Measurements from ENCODE around the gene PAFAH1B2. TPM values are rescaled to one million over a fixed set of nuclear protein-coding genes. Genes with fewer than 3 reads are reported as not detected.
A peak's percentile ranks its signal among the peaks of the same experiment; 100 is the strongest.

PAFAH1B2 gene
- total RNA-seq, 4 donors from 2014 or later = 25.8 to 52.3 (median 35.2) TPM

DNA sequence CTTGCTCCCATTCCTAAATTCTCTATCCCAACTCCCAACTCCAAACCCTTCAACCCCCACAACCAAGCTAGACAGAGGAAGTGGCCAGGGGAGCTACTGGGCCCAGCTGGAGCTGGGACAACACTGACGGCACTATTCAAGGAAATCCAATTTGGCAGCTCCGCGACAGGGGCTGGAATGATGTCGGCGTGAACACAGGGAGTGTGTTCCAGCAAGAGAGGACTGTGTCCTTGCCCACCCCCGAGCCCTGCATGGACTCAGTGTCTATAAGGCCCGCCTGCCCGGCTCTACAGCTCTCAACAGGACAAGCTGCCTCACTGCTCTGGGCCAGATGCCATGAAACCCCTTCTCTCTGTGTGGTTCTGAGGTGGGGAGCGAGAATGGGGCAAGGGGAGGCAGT, 76.5 kb downstream of the PAFAH1B2 start:
- ATAC-seq (peak; percentile 17 to 20), DNase-seq (peak; percentile 27 to 74)
- TF ChIP-seq POLR2A (IDR thresholded peaks at IDR 0.05) (no peak), CTCF (IDR thresholded peaks at IDR 0.05 in 4 of 5, conservative IDR thresholded peaks at IDR 0.05 in 1 of 5) (no peak)
- intact Hi-C loops (cut with DNase I; ENCODE audit: low total_unique reads) = no loop called here
- H3K4me1 ChIP-seq = peaks cover 45 to 46% of the 10 kb centered on the region in 2 donors
- in situ Hi-C loops (cut with MboI; ENCODE audit: low sequenced_read_pairs in 4 of 4) = loop anchor here (10.0 kb wide), 4 partner anchors 106 to 436 kb away; partner anchors contain the start of gene ZPR1 (in 1 of the 4)
- peaks cover 4 to 53% of the 10 kb centered on the region in 2 donors for H3K36me3 ChIP-seq
- H3K9me3 ChIP-seq = no peaks in the 10 kb centered on the region
- no peak overlapping the region for H3K4me3 ChIP-seq
- peak overlapping the region; percentile 80 to 87 (median 82) for H3K27ac ChIP-seq
- H3K27me3 ChIP-seq = no peaks in the 10 kb centered on the region

- Histone ChIP-seq H3K4me3 (peak overlapping the region in 1 of 4 donors; percentile 25), H3K27me3 (no peaks in the 10 kb centered on the region), H3K4me1 (peaks cover 46 to 48% of the 10 kb centered on the region in 2 donors), H3K36me3 (peaks cover 4 to 48% of the 10 kb centered on the region in 2 donors), H3K9me3 (no peaks in the 10 kb centered on the region), H3K27ac (peak overlapping the region; percentile 80 to 87 (median 82))
- intact Hi-C loops (cut with DNase I; ENCODE audit: low total_unique reads) (no loop called here), in situ Hi-C loops (cut with MboI; ENCODE audit: low sequenced_read_pairs in 4 of 4) (loop anchor here (10.0 kb wide), 4 partner anchors 106 to 436 kb away; partner anchors contain the start of gene ZPR1 (in 1 of the 4))
- TF ChIP-seq CTCF (IDR thresholded peaks at IDR 0.05 in 4 of 5, conservative IDR thresholded peaks at IDR 0.05 in 1 of 5) (no peak), POLR2A (IDR thresholded peaks at IDR 0.05) (no peak)
- DNase-seq (peak; percentile 60 to 86), ATAC-seq (peak; percentile 66 to 80)
Observed at GRCh38 chr11:117220999-117221774, 77.1 kb downstream of the PAFAH1B2 start.

GRCh38 chr11:117221775-117222517, 77.9 kb downstream of the PAFAH1B2 start:
- TF ChIP-seq POLR2A (IDR thresholded peaks at IDR 0.05) (peak in 1 of 2 donors; percentile 26), CTCF (IDR thresholded peaks at IDR 0.05 in 4 of 5, conservative IDR thresholded peaks at IDR 0.05 in 1 of 5) (no peak)
- peak overlapping the region; percentile 80 to 87 (median 82) for H3K27ac ChIP-seq
- intact Hi-C loops (cut with DNase I; ENCODE audit: low total_unique reads) = no loop called here
- H3K27me3 ChIP-seq = no peaks in the 10 kb centered on the region
- H3K36me3 ChIP-seq = peaks cover 4 to 46% of the 10 kb centered on the region in 2 donors
- ATAC-seq = peak; percentile 50 to 54
- DNase-seq = peak; percentile 61 to 83
- H3K4me3 ChIP-seq = peak overlapping the region in 2 of 4 donors; percentile 15 to 25
- H3K4me1 ChIP-seq = peaks cover 46 to 49% of the 10 kb centered on the region in 2 donors
- H3K9me3 ChIP-seq = no peaks in the 10 kb centered on the region
- in situ Hi-C loops (cut with MboI; ENCODE audit: low sequenced_read_pairs in 4 of 4) = loop anchor here (10.0 kb wide), 4 partner anchors 107 to 437 kb away; partner anchors contain the start of gene ZPR1 (in 1 of the 4)

DNA sequence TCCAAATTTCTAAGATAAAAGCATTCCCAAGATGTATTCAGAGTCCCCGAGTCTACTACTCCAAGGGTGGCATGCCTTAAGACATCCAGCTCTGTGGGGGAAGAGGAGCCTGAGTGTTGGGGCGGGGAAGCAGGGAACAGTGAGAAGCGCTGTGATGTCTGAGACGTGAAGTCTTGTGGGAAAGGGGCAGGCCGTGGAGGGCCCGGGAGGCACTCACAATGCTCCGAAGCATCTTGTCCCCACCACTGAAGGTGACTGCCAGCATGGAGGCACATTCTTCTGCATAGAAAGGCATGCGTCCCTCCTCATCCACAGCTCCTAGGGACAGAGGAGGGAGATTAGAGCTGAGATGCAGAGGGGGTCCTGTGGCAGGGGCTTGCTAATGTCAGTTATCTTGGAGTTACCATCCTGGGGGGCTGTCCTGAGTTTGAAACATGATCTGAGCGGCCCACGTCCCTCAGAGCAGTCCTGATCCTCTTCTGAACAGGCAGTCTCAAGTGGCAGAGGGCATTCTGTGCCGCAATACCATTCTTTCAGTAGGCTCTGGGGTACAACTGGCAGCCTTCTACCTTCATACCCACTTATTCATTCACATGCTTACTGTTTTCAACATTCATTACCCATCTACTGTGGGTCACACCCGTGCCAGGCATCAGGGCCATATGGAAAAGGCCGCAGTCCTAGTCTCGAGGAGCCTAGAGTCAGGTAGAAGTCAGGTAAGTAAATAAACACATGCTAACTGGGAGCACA, 79.1 kb downstream of the PAFAH1B2 start:
- Histone ChIP-seq H3K36me3 (peaks cover 0 to 46% of the 10 kb centered on the region in 2 donors), H3K4me3 (no peak overlapping the region), H3K27me3 (no peaks in the 10 kb centered on the region), H3K27ac (peak overlapping the region; percentile 80 to 87 (median 82)), H3K4me1 (peaks cover 46 to 49% of the 10 kb centered on the region in 2 donors), H3K9me3 (no peaks in the 10 kb centered on the region)
- no peak for TF ChIP-seq CTCF (IDR thresholded peaks at IDR 0.05 in 4 of 5, conservative IDR thresholded peaks at IDR 0.05 in 1 of 5)
- no peak for TF ChIP-seq POLR2A (IDR thresholded peaks at IDR 0.05)
- no peak for DNase-seq
- intact Hi-C loops (cut with DNase I; ENCODE audit: low total_unique reads) (no loop called here), in situ Hi-C loops (cut with MboI; ENCODE audit: low sequenced_read_pairs in 4 of 4) (loop anchor here (10.0 kb wide), 4 partner anchors 108 to 438 kb away; partner anchors contain the start of gene ZPR1 (in 1 of the 4))
- ATAC-seq = no peak
